CD4-positive, alpha-beta memory T cell (primary cell): ENCODE data around the gene PSMD9. TPM values are rescaled to one million over a fixed set of nuclear protein-coding genes. Genes with fewer than 3 reads are reported as not detected.

ENCODE experiments used
- CTCF ChIA-PET: fragments of 350-600 bp; sonication (Branson Sonifier 250); formaldehyde crosslinking; loops from one replicate; lab custom pipeline; 2021; ENCODE audit warnings: inconsistent platforms; ENCODE audit not compliant: partially characterized antibody; lab: Charles Lee
- POLR2A ChIA-PET: fragments of 350-600 bp; sonication (Branson Sonifier 250); formaldehyde crosslinking; loops from one replicate; lab custom pipeline; 2021; ENCODE audit not compliant: partially characterized antibody; lab: Charles Lee
- DNase-seq, 5 donors: peaks; one replicate each; pipeline versions ENCODE4 v3.0.0 to v3.0.0-alpha.2; 2020 to 2022; ENCODE audit warnings: mixed read lengths in 1 of 5
- H3K27ac ChIP-seq: one replicate; pipeline ENCODE4 v1.7.0; 2013; ENCODE audit warnings: low read depth, low read length
- H3K27me3 ChIP-seq: 2 replicates; pipeline ENCODE4 v1.7.0; 2013; ENCODE audit warnings: mild to moderate bottlenecking, low read length, moderate library complexity; ENCODE audit not compliant: insufficient read depth
- H3K36me3 ChIP-seq: 2 replicates; pipeline ENCODE4 v1.7.0; 2013; ENCODE audit warnings: mild to moderate bottlenecking, low read length, moderate library complexity; ENCODE audit not compliant: insufficient read depth
- H3K4me1 ChIP-seq: 2 replicates; pipeline ENCODE4 v1.7.0; 2013; ENCODE audit warnings: mild to moderate bottlenecking, low read length, moderate library complexity; ENCODE audit not compliant: insufficient read depth
- H3K4me3 ChIP-seq, 2 donors: one replicate each; pipeline ENCODE4 v1.7.0; 2013; ENCODE audit warnings: low read length in 2 of 2, mild to moderate bottlenecking in 1 of 2
- H3K9me3 ChIP-seq, 2 donors: one replicate each; pipeline ENCODE4 v1.7.0; 2013; ENCODE audit warnings: low read length in 2 of 2, control low read depth in 1 of 2; ENCODE audit not compliant: control insufficient read depth in 1 of 2
- H3K27ac Mint-ChIP-seq, 7 donors: one replicate each; pipeline ENCODE4 v1.8.0; 2020 to 2021; ENCODE audit warnings: mixed read lengths in 7 of 7, mild to moderate bottlenecking in 6 of 7, inconsistent platforms in 3 of 7, moderate library complexity in 3 of 7
- H3K27me3 Mint-ChIP-seq, 2 donors: one replicate each; pipeline ENCODE4 v1.8.0; 2020 to 2021; ENCODE audit warnings: mixed read lengths in 2 of 2
- H3K36me3 Mint-ChIP-seq, 2 donors: one replicate each; pipeline ENCODE4 v1.8.0; 2020 to 2021; ENCODE audit warnings: mixed read lengths in 2 of 2, inconsistent platforms in 1 of 2, mild to moderate bottlenecking in 1 of 2
- H3K4me1 Mint-ChIP-seq, 4 donors: one replicate each; pipeline ENCODE4 v1.8.0; 2020 to 2021; ENCODE audit warnings: mixed read lengths in 4 of 4, mild to moderate bottlenecking in 1 of 4
- H3K4me3 Mint-ChIP-seq, 8 donors: one replicate each; pipeline ENCODE4 v1.8.0; 2020 to 2021; ENCODE audit warnings: mixed read lengths in 8 of 8, mild to moderate bottlenecking in 7 of 8, moderate library complexity in 6 of 8, inconsistent platforms in 3 of 8
- H3K9me3 Mint-ChIP-seq, 8 donors: one replicate each; pipeline ENCODE4 v1.8.0; 2020 to 2021; ENCODE audit warnings: mixed read lengths in 8 of 8, mild to moderate bottlenecking in 5 of 8, inconsistent platforms in 3 of 8, moderate library complexity in 1 of 8
- intact Hi-C: fragments of 100-400 bp; cut with micrococcal nuclease; formaldehyde crosslinking; loops from one replicate; pipeline ENCODE4 v1.15.1; 2023
- polyA plus RNA-seq, 2 donors: library from polyadenylated mRNA; unstranded; fragments of 300-500 nt; fragmentation: Illumina TruSeq; gene quantifications; one replicate each; pipeline ENCODE4 v1.2.3, GENCODE V29; 2021
- total RNA-seq, 2 experiments: library from RNA; stranded (reverse); gene quantifications; one replicate each; pipeline ENCODE4 v1.2.3, GENCODE V29; 2021

The PSMD9 gene, protein sequence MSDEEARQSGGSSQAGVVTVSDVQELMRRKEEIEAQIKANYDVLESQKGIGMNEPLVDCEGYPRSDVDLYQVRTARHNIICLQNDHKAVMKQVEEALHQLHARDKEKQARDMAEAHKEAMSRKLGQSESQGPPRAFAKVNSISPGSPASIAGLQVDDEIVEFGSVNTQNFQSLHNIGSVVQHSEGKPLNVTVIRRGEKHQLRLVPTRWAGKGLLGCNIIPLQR
- 10 to 100 TPM; 41.4 to 42.7 TPM for total RNA-seq
- 100 to 1,000 TPM in 1 of 2 donors, 10 to 100 TPM in 1; 93.2 to 111 TPM for polyA plus RNA-seq

DNA sequence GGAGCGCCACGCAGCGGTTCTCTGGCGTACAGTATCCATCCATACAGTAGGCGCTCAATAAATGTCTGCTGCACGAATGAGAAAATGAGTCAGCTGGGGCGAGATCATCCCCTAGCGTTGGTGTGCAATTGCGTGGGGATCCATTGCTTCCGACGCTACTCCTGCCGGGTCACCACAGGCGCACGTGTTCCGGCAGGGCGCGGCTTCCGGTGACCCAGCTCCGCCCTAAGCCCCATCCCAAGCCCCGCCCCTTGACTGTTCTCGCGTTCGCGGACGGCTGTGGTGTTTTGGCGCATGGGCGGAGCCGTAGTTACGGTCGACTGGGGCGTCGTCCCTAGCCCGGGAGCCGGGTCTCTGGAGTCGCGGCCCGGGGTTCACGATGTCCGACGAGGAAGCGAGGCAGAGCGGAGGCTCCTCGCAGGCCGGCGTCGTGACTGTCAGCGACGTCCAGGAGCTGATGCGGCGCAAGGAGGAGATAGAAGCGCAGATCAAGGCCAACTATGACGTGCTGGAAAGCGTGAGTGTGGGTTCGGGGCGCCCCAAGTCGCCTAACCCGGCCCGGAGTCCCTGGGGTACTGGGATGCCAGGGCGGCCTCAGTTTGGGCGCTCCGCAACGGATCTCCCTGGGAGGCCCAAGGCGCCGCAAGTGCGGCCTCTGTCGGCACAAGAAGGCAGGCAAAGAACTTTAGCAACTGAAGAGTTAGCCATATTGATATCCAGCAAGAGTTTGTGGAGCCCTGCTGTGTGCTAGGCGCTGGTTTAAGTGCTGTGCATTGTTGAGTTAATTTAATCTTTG lies at the start of gene PSMD9:
Gene PSMD9, plus strand, starts transcription at position 313 of the 796 bp plus-strand sequence. Its CDS starts 67 bp downstream, at position 380.
- ChIA-PET CTCF (interaction anchor here (0.8 to 9.2 kb wide), 13 partner anchors 10 to 533 kb away, joined by 3 to 119 read pairs (median 5); partner anchors contain the start of genes CFAP251 and RHOF), POLR2A (interaction anchor here (0.6 to 6.9 kb wide), 24 partner anchors 9 to 1307 kb away, joined by 3 to 117 read pairs (median 4); partner anchors contain the start of genes CFAP251, POP5, RHOF and RNF34)
- DNase-seq, result peak; percentile 97 to 99 (median 98)
- peaks cover 0 to 3% of the 10 kb centered on the region in 2 donors for H3K27me3 Mint-ChIP-seq
- H3K27ac Mint-ChIP-seq, result peak within 1 kb of the TSS; percentile 99 to 100 (median 99)
- H3K9me3 Mint-ChIP-seq, result no peaks in the 10 kb centered on the region
- Histone ChIP-seq H3K9me3 (no peaks in the 10 kb centered on the region), H3K27ac (peak within 1 kb of the TSS; percentile 91), H3K36me3 (no peaks in the 10 kb centered on the region), H3K27me3 (no peaks in the 10 kb centered on the region), H3K4me3 (peak within 1 kb of the TSS; percentile 77 to 88), H3K4me1 (peaks cover 29% of the 10 kb centered on the region)
- H3K36me3 Mint-ChIP-seq, result peaks cover 3 to 23% of the 10 kb centered on the region in 2 donors
- peaks cover 19 to 43% (median 33%) of the 10 kb centered on the region in 4 donors for H3K4me1 Mint-ChIP-seq
- peak within 1 kb of the TSS; percentile 96 to 99 (median 98) for H3K4me3 Mint-ChIP-seq
- intact Hi-C loops, result loop anchor here (1.0 to 5.0 kb wide), 7 partner anchors 30 to 1686 kb away; partner anchors contain the start of genes CFAP251 and RPLP0

DNA sequence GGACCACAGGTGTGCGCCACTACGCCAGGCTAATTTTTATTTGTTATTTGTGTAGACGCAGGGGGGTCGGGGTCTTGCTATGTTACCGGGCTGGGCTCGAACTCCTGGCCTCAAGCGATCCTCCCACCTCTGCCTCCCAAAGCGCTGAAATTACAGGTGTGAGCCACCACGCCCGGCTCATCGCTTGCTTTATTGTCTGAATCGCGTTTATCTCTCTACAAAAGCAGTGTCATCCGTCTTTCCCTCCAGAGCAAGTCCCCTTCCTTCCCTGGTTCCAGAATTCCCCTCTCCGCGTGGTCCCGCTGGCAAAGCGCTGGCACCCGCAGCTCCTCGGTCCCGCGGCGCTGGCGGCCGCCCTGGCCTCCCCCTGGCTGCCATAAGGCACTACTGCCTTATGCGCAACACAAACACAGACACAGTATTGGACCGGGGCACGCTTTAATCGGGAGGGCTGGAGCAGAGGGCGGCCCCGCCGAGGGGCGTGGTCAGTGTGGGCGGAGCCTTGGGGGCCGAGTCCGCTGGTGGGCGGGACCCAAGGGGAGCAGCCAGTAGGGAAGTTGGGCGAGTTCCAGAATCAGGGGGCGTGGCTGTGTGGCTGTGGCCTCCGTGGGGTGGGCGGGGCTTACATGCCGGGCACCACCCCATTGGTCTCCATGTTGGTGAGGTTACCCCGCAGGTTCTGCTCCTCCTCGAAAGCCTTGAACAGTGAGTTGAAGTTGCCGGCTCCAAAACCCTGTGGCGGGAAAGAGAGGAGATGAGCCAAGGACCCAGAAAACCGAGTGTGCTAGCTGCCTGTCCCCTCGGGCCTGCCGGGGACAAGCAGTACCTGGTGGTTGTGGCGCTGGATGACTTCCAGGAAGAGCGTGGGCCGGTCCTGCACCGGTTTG lies 49.2 kb upstream of the PSMD9 start:
- intact Hi-C loops, result loop anchor here (1.0 to 2.0 kb wide), 6 partner anchors 37 to 439 kb away; partner anchors contain the start of genes DIABLO, PSMD9, RNF34 and TMEM120B
- Mint-ChIP-seq H3K27ac (peak overlapping the region; percentile 86 to 97 (median 93)), H3K9me3 (no peaks in the 10 kb centered on the region), H3K4me3 (peak overlapping the region; percentile 96 to 99 (median 99)), H3K4me1 (peaks cover 10 to 23% (median 14%) of the 10 kb centered on the region in 4 donors), H3K36me3 (peaks cover 0 to 4% of the 10 kb centered on the region in 2 donors), H3K27me3 (no peaks in the 10 kb centered on the region)
- ChIA-PET CTCF (interaction anchor here (0.6 to 5.1 kb wide), 6 partner anchors 11 to 79 kb away, joined by 3 to 51 read pairs (median 4); partner anchors contain the start of genes CFAP251 and RHOF), POLR2A (interaction anchor here (1.0 to 3.6 kb wide), 8 partner anchors 13 to 145 kb away, joined by 3 to 33 read pairs (median 9); partner anchors contain the start of genes PSMD9, RHOF and SETD1B)
- Histone ChIP-seq H3K4me1 (peaks cover 9% of the 10 kb centered on the region), H3K27ac (peak overlapping the region; percentile 46), H3K36me3 (no peaks in the 10 kb centered on the region), H3K9me3 (no peaks in the 10 kb centered on the region), H3K27me3 (no peaks in the 10 kb centered on the region), H3K4me3 (peak overlapping the region; percentile 70 to 95)
- DNase-seq, result peak; percentile 99 to 100 (median 99)

DNA sequence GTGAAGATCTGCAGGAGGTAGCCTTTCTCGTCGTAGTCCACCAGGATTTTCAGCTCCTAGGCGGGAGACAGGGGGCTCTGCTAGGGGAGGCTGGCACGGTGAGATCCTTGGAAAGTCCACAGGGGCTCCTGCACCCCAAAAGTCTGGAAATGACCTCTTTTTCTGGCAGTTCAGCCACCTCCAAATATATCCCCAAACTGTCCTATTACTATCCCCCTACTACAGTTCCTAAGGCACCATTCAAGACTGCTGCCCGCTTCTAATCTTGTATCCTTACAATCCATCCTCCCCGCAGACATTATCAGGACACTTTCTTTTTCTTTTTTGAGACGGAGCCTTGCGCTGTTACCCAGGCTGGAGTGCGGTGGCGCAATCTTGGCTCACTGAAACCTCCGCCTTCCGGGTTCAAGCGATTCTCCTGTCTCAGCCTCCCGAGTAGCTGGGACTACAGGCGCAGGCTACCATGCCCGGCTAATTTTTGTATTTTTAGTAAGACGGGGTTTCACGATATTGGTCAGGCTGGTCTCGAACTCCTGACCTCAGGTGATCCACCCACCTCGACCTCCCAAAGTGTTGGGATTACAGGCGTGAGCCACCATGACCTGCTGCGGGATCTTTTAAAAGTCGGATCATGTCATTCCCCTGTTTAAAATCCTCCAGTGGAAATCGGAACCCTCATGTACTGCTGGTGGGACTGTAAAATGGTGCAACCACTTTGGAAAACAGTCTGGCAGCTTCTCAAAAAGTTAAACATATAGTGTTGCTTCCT lies 48.4 kb upstream of the PSMD9 start:
- intact Hi-C loops, result loop anchor here (1.0 to 2.0 kb wide), 6 partner anchors 38 to 440 kb away; partner anchors contain the start of genes DIABLO, PSMD9, RNF34 and TMEM120B
- Histone ChIP-seq H3K27me3 (no peaks in the 10 kb centered on the region), H3K9me3 (no peaks in the 10 kb centered on the region), H3K27ac (peak overlapping the region; percentile 46), H3K4me3 (peak overlapping the region; percentile 70 to 95), H3K36me3 (no peaks in the 10 kb centered on the region), H3K4me1 (peaks cover 9% of the 10 kb centered on the region)
- Mint-ChIP-seq H3K4me3 (peak overlapping the region; percentile 96 to 99 (median 99)), H3K9me3 (no peaks in the 10 kb centered on the region), H3K4me1 (peaks cover 10 to 23% (median 14%) of the 10 kb centered on the region in 4 donors), H3K27me3 (no peaks in the 10 kb centered on the region), H3K36me3 (peaks cover 0 to 4% of the 10 kb centered on the region in 2 donors), H3K27ac (peak overlapping the region; percentile 86 to 97 (median 93))
- POLR2A ChIA-PET, result interaction anchor here (1.2 to 3.6 kb wide), 7 partner anchors 14 to 146 kb away, joined by 3 to 33 read pairs (median 7); partner anchors contain the start of genes PSMD9 and SETD1B
- no peak for DNase-seq
- CTCF ChIA-PET, result interaction anchor here (0.7 to 5.1 kb wide), 2 partner anchors 45 to 1657 kb away, joined by 3 to 51 read pairs; partner anchors contain the start of gene RHOF

DNA sequence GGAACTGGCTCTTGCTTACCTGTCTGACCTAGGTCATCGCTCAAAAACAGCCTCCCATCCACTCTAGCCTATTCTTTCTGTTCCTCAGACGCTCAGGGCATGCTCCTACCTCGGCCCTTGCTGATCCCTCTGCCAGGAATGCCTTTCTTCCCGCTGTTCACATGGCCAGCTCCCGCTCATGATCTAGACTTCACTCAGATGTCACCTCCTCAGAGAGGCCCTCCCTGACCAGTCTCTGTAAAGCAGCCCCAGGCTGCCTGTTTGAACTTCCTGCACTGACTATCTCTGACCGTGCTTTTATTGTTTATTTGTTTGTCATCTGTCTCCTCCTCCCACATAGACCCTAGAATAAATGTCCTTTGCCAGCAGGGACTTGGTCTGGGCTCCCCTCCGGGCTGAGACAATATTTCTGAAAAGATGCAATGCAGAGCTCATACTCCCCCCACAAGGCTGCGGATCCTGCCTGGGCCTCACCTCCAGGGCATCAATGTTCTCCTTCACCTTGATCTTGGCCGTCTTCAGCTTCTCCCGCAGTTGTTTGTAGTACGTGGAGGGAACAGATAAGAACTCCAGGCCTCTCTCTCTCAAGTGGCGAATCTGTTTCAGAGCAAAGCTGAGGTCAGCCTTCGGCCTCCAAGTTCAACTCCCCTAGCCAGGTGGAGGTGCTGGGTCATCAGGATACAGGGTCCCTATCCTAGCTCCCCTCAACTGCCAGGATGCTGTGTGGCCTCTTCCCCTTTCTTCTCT lies 45.2 kb upstream of the PSMD9 start:
- Histone ChIP-seq H3K27ac (no peak overlapping the region), H3K36me3 (no peaks in the 10 kb centered on the region), H3K4me1 (peaks cover 9% of the 10 kb centered on the region), H3K4me3 (no peak overlapping the region), H3K27me3 (no peaks in the 10 kb centered on the region), H3K9me3 (no peaks in the 10 kb centered on the region)
- no peak for DNase-seq
- POLR2A ChIA-PET, result interaction anchor here (1.2 kb wide), 1 partner anchor 39 kb away, joined by 5 read pairs; the partner anchor contains the start of gene SETD1B
- intact Hi-C loops, result no loop called here
- H3K36me3 Mint-ChIP-seq, result peaks cover 0 to 4% of the 10 kb centered on the region in 2 donors
- H3K9me3 Mint-ChIP-seq, result no peaks in the 10 kb centered on the region
- peak overlapping the region in 2 of 8 donors; percentile 18 to 46 for H3K4me3 Mint-ChIP-seq
- peaks cover 10 to 23% (median 14%) of the 10 kb centered on the region in 4 donors for H3K4me1 Mint-ChIP-seq
- H3K27me3 Mint-ChIP-seq, result no peaks in the 10 kb centered on the region
- CTCF ChIA-PET, result interaction anchor here (1.3 to 2.0 kb wide), 2 partner anchors 49 to 70 kb away, joined by 4 to 5 read pairs; no protein-coding TSS in a partner anchor
- H3K27ac Mint-ChIP-seq, result peak overlapping the region in 2 of 7 donors; percentile 79 to 87

DNA sequence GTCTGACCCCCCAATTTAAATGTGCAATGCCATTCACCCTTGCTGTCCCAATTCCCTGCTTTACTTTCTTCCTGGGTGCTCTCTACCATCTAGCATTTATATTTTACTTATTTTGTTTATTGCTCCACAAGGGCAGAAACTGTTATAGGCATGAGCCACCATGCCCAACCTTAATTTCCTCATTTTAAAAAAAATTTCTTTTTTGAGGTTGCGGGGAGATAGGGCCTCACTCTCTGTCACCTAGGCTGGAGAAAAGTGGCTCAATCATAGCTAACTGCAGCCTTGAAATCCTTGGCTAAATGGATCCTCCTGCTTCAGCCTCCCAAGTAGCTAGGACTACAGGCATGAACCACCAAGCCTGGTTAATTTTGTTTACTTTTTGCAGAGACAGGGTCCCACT lies 42.9 kb upstream of the PSMD9 start:
- intact Hi-C loops, result no loop called here
- ChIA-PET POLR2A (no interaction called here), CTCF (interaction anchor here (0.6 kb wide), 2 partner anchors 48 to 769 kb away, joined by 3 to 4 read pairs; no protein-coding TSS in a partner anchor)
- no peaks in the 10 kb centered on the region for H3K36me3 Mint-ChIP-seq
- no peaks in the 10 kb centered on the region for H3K9me3 ChIP-seq
- no peak overlapping the region for H3K4me3 Mint-ChIP-seq
- no peaks in the 10 kb centered on the region for H3K4me1 ChIP-seq
- DNase-seq, result no peak
- no peak overlapping the region for H3K27ac ChIP-seq
- no peaks in the 10 kb centered on the region for H3K36me3 ChIP-seq
- H3K27me3 Mint-ChIP-seq, result no peaks in the 10 kb centered on the region
- no peak overlapping the region for H3K4me3 ChIP-seq
- no peak overlapping the region for H3K27ac Mint-ChIP-seq
- peaks cover 0 to 6% (median under 1%) of the 10 kb centered on the region in 4 donors for H3K4me1 Mint-ChIP-seq
- no peaks in the 10 kb centered on the region for H3K27me3 ChIP-seq
- no peaks in the 10 kb centered on the region for H3K9me3 Mint-ChIP-seq
